Neural cell (in vitro differentiated cells): Measurements from ENCODE around the gene FPR1. TPM values are rescaled to one million over a fixed set of nuclear protein-coding genes. Genes with fewer than 3 reads are reported as not detected.

Source experiments
- H2AFZ ChIP-seq: fragments of 200-600, 300-800 bp; sonication (generic), shearing (Covaris generic); 2 replicates; pipeline ENCODE4 v1.6.0; 2014; ENCODE audit warnings: low read depth, mild to moderate bottlenecking, antibody characterized with exemption, low read length, moderate library complexity
- H3F3A ChIP-seq: fragments of 200-600 bp; shearing (Covaris generic); 2 replicates; pipeline ENCODE4 v1.6.1; 2016; ENCODE audit warnings: mild to moderate bottlenecking, moderate library complexity, mixed read lengths, antibody characterized with exemption, low read length; ENCODE audit not compliant: insufficient read depth, poor library complexity, severe bottlenecking
- H3K27ac ChIP-seq: fragments of 200-600, 300-800 bp; sonication (generic), shearing (Covaris generic); 2 replicates; pipeline ENCODE4 v1.5.1; 2014; ENCODE audit warnings: mild to moderate bottlenecking, low read length, moderate library complexity
- H3K27me3 ChIP-seq: fragments of 300-800, 200-600 bp; sonication (generic), shearing (Covaris generic); 2 replicates; pipeline ENCODE4 v1.6.0; 2014; ENCODE audit warnings: mild to moderate bottlenecking, low read depth, low read length, moderate library complexity; ENCODE audit not compliant: insufficient read depth
- H3K36me3 ChIP-seq: fragments of 300-800, 200-600 bp; sonication (generic), shearing (Covaris generic); 2 replicates; pipeline ENCODE4 v1.5.1; 2014; ENCODE audit warnings: mild to moderate bottlenecking, antibody characterized with exemption, low read length, moderate library complexity; ENCODE audit not compliant: insufficient read depth
- H3K4me2 ChIP-seq: fragments of 300-800, 200-600 bp; sonication (generic), shearing (Covaris generic); 2 replicates; pipeline ENCODE4 v1.6.0; 2014; ENCODE audit warnings: mild to moderate bottlenecking, low read length
- H3K4me3 ChIP-seq: fragments of 300-800, 200-600 bp; sonication (generic), shearing (Covaris generic); 2 replicates; pipeline ENCODE4 v1.5.1; 2014; ENCODE audit warnings: mild to moderate bottlenecking, low read length, moderate library complexity
- H3K79me2 ChIP-seq: fragments of 200-600 bp; shearing (Covaris generic); replicated peaks from 2 replicates; pipeline ENCODE4 v1.6.0; 2014; ENCODE audit warnings: mild to moderate bottlenecking, low read length, moderate library complexity; ENCODE audit not compliant: insufficient read depth
- H3K9ac ChIP-seq: fragments of 300-800, 200-600 bp; sonication (generic), shearing (Covaris generic); 2 replicates; pipeline ENCODE4 v1.6.1; 2016; ENCODE audit warnings: mild to moderate bottlenecking, low read length, mixed read lengths
- H3K9me2 ChIP-seq: fragments of 200-600 bp; shearing (Covaris generic); 2 replicates; pipeline ENCODE4 v1.6.1; 2016; ENCODE audit warnings: mild to moderate bottlenecking, low read length, mixed read lengths; ENCODE audit not compliant: insufficient read depth
- H3K9me3 ChIP-seq: fragments of 200-600, 300-800 bp; sonication (generic), shearing (Covaris generic); 2 replicates; pipeline ENCODE4 v1.6.1; 2016; ENCODE audit warnings: mild to moderate bottlenecking, mixed run types, low read length, moderate library complexity, mixed read lengths
- H4K20me1 ChIP-seq: fragments of 200-600 bp; shearing (Covaris generic); 2 replicates; pipeline ENCODE4 v1.6.1; 2016; ENCODE audit warnings: mild to moderate bottlenecking, mixed run types; ENCODE audit not compliant: insufficient read depth
- EP300 ChIP-seq: fragments of 450-650 bp; conservative IDR thresholded peaks from 2 replicates; pipeline ENCODE4 v1.6.1; 2014; ENCODE audit warnings: antibody characterized with exemption, mild to moderate bottlenecking, moderate library complexity; ENCODE audit not compliant: poor library complexity, severe bottlenecking
- EZH2 ChIP-seq: fragments of 200-600, 300-800 bp; shearing (Covaris generic), sonication (generic); IDR thresholded peaks from 2 replicates; pipeline ENCODE4 v1.6.1; 2014; ENCODE audit warnings: antibody characterized with exemption, low read length, borderline replicate concordance, mild to moderate bottlenecking; ENCODE audit not compliant: insufficient read depth, poor library complexity, severe bottlenecking
- MXI1 ChIP-seq: fragments of 450-650 bp; conservative IDR thresholded peaks from 2 replicates; pipeline ENCODE4 v1.6.1; 2014; ENCODE audit warnings: antibody characterized with exemption, mild to moderate bottlenecking; ENCODE audit not compliant: poor library complexity, severe bottlenecking
- POLR2AphosphoS5 ChIP-seq: IDR thresholded peaks from 2 replicates; pipeline ENCODE4 v1.6.1; 2012
- RAD21 ChIP-seq: fragments of 450-650 bp; conservative IDR thresholded peaks from 2 replicates; pipeline ENCODE4 v1.6.1; 2014; ENCODE audit warnings: antibody characterized with exemption, mild to moderate bottlenecking, moderate library complexity
- SMC3 ChIP-seq: fragments of 450-650 bp; conservative IDR thresholded peaks from 2 replicates; pipeline ENCODE4 v1.6.1; 2014; ENCODE audit warnings: antibody characterized with exemption, mild to moderate bottlenecking, moderate library complexity; ENCODE audit not compliant: poor library complexity
- TAF1 ChIP-seq: IDR thresholded peaks from 2 replicates; pipeline ENCODE4 v1.6.1; 2012; ENCODE audit warnings: low read depth
- polyA plus RNA-seq: library from polyadenylated mRNA; depleted of rRNA; stranded (reverse); fragments of >200 nt; gene quantifications from 2 replicates; pipeline ENCODE4 v1.2.3, GENCODE V29; 2014
- TF ChIP-seq, protein P1 (sequence below): IDR thresholded peaks from 2 replicates; pipeline ENCODE4 v1.6.1; 2012; ENCODE audit warnings: borderline replicate concordance
- TF ChIP-seq, protein P2 (sequence below): fragments of 450-650 bp; IDR thresholded peaks from 2 replicates; pipeline ENCODE4 v1.5.1; 2014; ENCODE audit warnings: antibody characterized with exemption, mild to moderate bottlenecking, moderate library complexity; ENCODE audit not compliant: poor library complexity, severe bottlenecking

The FPR1 gene
- polyA plus RNA-seq, 1 donor from 2014 or later = not detected

DNA sequence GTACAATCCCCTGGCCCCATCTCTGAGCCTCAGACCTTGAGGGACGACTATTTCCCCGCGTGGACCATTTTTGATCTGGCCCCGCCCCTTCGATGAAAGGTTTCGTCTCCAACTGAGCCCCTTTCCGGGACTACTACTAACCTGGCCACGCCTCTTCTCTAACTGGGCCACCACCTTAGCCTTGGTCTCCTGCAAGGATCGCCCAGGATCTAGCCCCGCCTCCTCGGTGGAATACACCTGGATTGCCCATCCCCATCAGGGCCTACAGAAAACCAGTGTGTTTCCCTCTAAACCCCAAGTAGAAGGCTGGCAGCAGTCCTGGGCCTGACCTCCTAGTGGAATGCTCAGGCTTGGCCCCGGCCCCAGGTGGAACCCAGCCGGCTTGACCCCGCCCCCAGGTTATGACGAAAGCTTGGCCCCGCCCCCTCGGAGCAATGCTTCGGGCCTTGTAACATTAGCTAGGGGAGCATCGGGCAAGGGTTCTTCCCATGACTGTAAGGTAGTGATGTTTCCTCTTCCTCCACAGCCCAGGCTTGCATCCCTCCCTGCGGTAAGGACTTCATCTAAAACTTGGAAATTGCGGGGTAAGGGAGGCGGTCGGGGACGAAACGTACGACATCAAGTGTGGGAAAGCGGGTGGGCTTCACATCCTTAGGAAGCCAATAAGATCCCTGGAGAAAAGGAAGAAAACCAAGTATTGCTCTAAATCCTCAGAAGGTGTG, 49.4 kb downstream of the FPR1 start:
- Histone ChIP-seq H2AFZ (no peak overlapping the region), H3K4me3 (no peak overlapping the region), H3K9ac (no peak overlapping the region), H3K9me3 (no peaks in the 10 kb centered on the region), H4K20me1 (no peaks in the 10 kb centered on the region), H3K27ac (no peak overlapping the region), H3K27me3 (no peaks in the 10 kb centered on the region), H3K36me3 (peaks cover 7% of the 10 kb centered on the region), H3K4me2 (no peak overlapping the region), H3K9me2 (no peaks in the 10 kb centered on the region), H3K79me2 (no peaks in the 10 kb centered on the region), H3F3A (no peaks in the 10 kb centered on the region)
- TF ChIP-seq RAD21 (no peak), POLR2AphosphoS5 (no peak), EP300 (no peak), TAF1 (no peak), MXI1 (no peak), EZH2 (no peak), SMC3 (no peak)
- TF ChIP-seq, protein P1, sequence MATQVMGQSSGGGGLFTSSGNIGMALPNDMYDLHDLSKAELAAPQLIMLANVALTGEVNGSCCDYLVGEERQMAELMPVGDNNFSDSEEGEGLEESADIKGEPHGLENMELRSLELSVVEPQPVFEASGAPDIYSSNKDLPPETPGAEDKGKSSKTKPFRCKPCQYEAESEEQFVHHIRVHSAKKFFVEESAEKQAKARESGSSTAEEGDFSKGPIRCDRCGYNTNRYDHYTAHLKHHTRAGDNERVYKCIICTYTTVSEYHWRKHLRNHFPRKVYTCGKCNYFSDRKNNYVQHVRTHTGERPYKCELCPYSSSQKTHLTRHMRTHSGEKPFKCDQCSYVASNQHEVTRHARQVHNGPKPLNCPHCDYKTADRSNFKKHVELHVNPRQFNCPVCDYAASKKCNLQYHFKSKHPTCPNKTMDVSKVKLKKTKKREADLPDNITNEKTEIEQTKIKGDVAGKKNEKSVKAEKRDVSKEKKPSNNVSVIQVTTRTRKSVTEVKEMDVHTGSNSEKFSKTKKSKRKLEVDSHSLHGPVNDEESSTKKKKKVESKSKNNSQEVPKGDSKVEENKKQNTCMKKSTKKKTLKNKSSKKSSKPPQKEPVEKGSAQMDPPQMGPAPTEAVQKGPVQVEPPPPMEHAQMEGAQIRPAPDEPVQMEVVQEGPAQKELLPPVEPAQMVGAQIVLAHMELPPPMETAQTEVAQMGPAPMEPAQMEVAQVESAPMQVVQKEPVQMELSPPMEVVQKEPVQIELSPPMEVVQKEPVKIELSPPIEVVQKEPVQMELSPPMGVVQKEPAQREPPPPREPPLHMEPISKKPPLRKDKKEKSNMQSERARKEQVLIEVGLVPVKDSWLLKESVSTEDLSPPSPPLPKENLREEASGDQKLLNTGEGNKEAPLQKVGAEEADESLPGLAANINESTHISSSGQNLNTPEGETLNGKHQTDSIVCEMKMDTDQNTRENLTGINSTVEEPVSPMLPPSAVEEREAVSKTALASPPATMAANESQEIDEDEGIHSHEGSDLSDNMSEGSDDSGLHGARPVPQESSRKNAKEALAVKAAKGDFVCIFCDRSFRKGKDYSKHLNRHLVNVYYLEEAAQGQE = no peak
- TF ChIP-seq, protein P2, sequence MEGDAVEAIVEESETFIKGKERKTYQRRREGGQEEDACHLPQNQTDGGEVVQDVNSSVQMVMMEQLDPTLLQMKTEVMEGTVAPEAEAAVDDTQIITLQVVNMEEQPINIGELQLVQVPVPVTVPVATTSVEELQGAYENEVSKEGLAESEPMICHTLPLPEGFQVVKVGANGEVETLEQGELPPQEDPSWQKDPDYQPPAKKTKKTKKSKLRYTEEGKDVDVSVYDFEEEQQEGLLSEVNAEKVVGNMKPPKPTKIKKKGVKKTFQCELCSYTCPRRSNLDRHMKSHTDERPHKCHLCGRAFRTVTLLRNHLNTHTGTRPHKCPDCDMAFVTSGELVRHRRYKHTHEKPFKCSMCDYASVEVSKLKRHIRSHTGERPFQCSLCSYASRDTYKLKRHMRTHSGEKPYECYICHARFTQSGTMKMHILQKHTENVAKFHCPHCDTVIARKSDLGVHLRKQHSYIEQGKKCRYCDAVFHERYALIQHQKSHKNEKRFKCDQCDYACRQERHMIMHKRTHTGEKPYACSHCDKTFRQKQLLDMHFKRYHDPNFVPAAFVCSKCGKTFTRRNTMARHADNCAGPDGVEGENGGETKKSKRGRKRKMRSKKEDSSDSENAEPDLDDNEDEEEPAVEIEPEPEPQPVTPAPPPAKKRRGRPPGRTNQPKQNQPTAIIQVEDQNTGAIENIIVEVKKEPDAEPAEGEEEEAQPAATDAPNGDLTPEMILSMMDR = no peak

DNA sequence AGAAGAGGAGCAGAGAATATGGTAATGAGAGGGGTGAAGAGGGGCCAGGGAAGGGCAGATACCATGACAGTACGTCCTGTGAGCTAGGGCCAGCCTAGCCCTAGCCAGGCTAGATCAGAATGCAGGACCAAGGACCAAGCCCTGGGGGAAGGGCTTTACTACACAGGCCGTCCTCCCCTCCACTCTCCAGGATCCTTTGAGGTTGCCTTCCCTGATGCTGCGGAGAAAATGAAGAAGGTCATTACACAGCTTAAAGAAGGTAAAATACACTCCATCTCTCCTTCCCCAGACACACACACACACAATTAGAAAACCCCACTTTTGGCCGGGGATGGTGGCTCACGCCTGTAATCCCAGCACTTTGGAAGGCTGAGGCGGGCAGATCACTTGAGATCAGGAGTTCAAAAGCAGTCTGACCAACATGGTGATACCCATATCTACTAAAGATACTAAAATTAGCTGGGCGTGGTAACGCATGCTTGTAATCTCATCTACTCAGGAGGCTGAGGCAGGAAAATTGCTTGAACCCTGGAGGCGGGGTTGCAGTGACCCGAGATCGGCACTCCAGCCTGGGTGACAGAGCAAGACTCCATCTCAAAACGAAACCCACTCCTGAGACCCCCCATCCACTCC, 50.1 kb downstream of the FPR1 start:
- Histone ChIP-seq H3K27me3 (no peaks in the 10 kb centered on the region), H3F3A (no peaks in the 10 kb centered on the region), H4K20me1 (no peaks in the 10 kb centered on the region), H3K79me2 (no peaks in the 10 kb centered on the region), H3K9ac (no peak overlapping the region), H3K36me3 (peaks cover 7% of the 10 kb centered on the region), H3K27ac (no peak overlapping the region), H3K4me3 (no peak overlapping the region), H3K4me2 (no peak overlapping the region), H3K9me2 (no peaks in the 10 kb centered on the region), H2AFZ (no peak overlapping the region), H3K9me3 (no peaks in the 10 kb centered on the region)
- TF ChIP-seq RAD21 (no peak), EZH2 (no peak), MXI1 (no peak), TAF1 (no peak), SMC3 (no peak)
- TF ChIP-seq, protein P1 = no peak
